ENCODE data around the gene PLEKHA7.

GRCh38 chr11:16779436-16779835, 234.8 kb downstream of the PLEKHA7 start:
- no peak for TF ChIP-seq POLR2AphosphoS5 (IDR thresholded peaks at IDR 0.05; ENCODE audit: low read depth, low read length)
- no peak for TF ChIP-seq TAF1 (IDR thresholded peaks at IDR 0.05; ENCODE audit: borderline replicate concordance, insufficient read depth, low read length)
- TF ChIP-seq REST (IDR thresholded peaks at IDR 0.05; ENCODE audit: insufficient read depth in 1 of 2, low read depth in 2 of 2, low read length in 2 of 2): no peak
- no peak for TF ChIP-seq SIN3A (IDR thresholded peaks at IDR 0.05; ENCODE audit: borderline replicate concordance, insufficient read depth, low read length)

Measured in PFSK-1 (cell line).